Keratinocyte (primary cell): Measurements from ENCODE around the gene TPSAB1. TPM values are rescaled to one million over a fixed set of nuclear protein-coding genes. Genes with fewer than 3 reads are reported as not detected.
"Not testable (repeated sequence)": the region's sequence is repeated elsewhere in the genome, so short reads cannot be mapped to it uniquely, and the experiment has no call there.

Source experiments
- DNase-seq: peaks from one replicate; pipeline ENCODE4 v3.0.0-alpha.2; 2011; ENCODE audit warnings: low read depth, missing footprints, low spot score
- FAIRE-seq: peaks from 2 replicates; lab custom pipeline; 2011; peaks lifted over from hg19 to GRCh38; lab: Jason Lieb, UNC
- H2AFZ ChIP-seq: 2 replicates; pipeline ENCODE4 v1.6.0; 2012; ENCODE audit warnings: low read length, control low read depth, inconsistent platforms; ENCODE audit not compliant: control insufficient read depth
- H3K27ac ChIP-seq: 2 replicates; pipeline ENCODE4 v1.5.1; 2011; ENCODE audit warnings: low read length; ENCODE audit not compliant: control insufficient read depth, insufficient read depth
- H3K27me3 ChIP-seq: 3 replicates; pipeline ENCODE4 v1.6.0; 2011; ENCODE audit warnings: low read length; ENCODE audit not compliant: control insufficient read depth, insufficient read depth; ENCODE audit errors: extremely low read depth
- H3K36me3 ChIP-seq, 2 experiments: 2 replicates in 1 of 2; 3 replicates in 1 of 2; pipeline ENCODE4 v1.5.1; 2011; ENCODE audit warnings: low read length in 2 of 2, mild to moderate bottlenecking in 1 of 2; ENCODE audit not compliant: control insufficient read depth in 2 of 2, insufficient read depth in 2 of 2; ENCODE audit errors: extremely low read depth in 1 of 2
- H3K4me1 ChIP-seq: 3 replicates; pipeline ENCODE4 v1.5.1; 2011; ENCODE audit warnings: low read length; ENCODE audit not compliant: control insufficient read depth, insufficient read depth; ENCODE audit errors: extremely low read depth
- H3K4me2 ChIP-seq: 3 replicates; pipeline ENCODE4 v1.6.0; 2011; ENCODE audit warnings: low read depth, low read length; ENCODE audit not compliant: control insufficient read depth, insufficient read depth; ENCODE audit errors: extremely low read depth
- H3K4me3 ChIP-seq, 3 experiments: fragments of 200-600 bp in 1 of 3; sonication (generic) in 1 of 3; 2 replicates in 2 of 3; 3 replicates in 1 of 3; pipeline ENCODE4 v1.5.1; 2011 to 2016; ENCODE audit warnings: low read length in 3 of 3, mild to moderate bottlenecking in 3 of 3, control low read depth in 2 of 3, inconsistent platforms in 1 of 3, low read depth in 1 of 3, mixed read lengths in 1 of 3, mixed run types in 1 of 3, moderate library complexity in 1 of 3; ENCODE audit not compliant: control insufficient read depth in 2 of 3, insufficient read depth in 2 of 3; ENCODE audit errors: extremely low read depth in 1 of 3
- H3K79me2 ChIP-seq: 2 replicates; pipeline ENCODE4 v1.6.0; 2012; ENCODE audit warnings: low read length; ENCODE audit not compliant: control insufficient read depth, insufficient read depth
- H3K9ac ChIP-seq: 3 replicates; pipeline ENCODE4 v1.6.0; 2011; ENCODE audit warnings: low read length; ENCODE audit not compliant: control insufficient read depth, insufficient read depth; ENCODE audit errors: extremely low read depth
- H3K9me1 ChIP-seq: 3 replicates; pipeline ENCODE4 v1.6.0; 2011; ENCODE audit warnings: low read length; ENCODE audit not compliant: control insufficient read depth, insufficient read depth; ENCODE audit errors: extremely low read depth
- H3K9me3 ChIP-seq: 2 replicates; pipeline ENCODE4 v1.5.1; 2012; ENCODE audit warnings: low read depth, low read length; ENCODE audit not compliant: control insufficient read depth
- H4K20me1 ChIP-seq: 3 replicates; pipeline ENCODE4 v1.6.0; 2011; ENCODE audit warnings: low read length; ENCODE audit not compliant: control insufficient read depth, insufficient read depth; ENCODE audit errors: extremely low read depth
- dilution Hi-C: fragments of 300-500 bp; cut with MboI; formaldehyde crosslinking; loops from one replicate; pipeline ENCODE4 v1.7.0; 2020; ENCODE audit warnings: low sequenced_read_pairs; ENCODE audit not compliant: extremely low pct_ligation_motif_present
- polyA plus RNA-seq, 5 experiments: library from polyadenylated mRNA; depleted of rRNA in 3 of 5; stranded (reverse) in 3 of 5; stranded (forward) in 1 of 5; unstranded in 1 of 5; fragments of >200 nt; gene quantifications; 1 replicate in 1 of 5; 2 replicates in 3 of 5; 3 replicates in 1 of 5; pipeline versions ENCODE4 v1.2.1 to v1.2.3, GENCODE V29; 2011 to 2012; ENCODE audit warnings: missing spikeins in 2 of 5, low read depth in 1 of 5, low replicate concordance in 1 of 5

The TPSAB1 gene
- polyA plus RNA-seq, 1 donor (not counting 4 experiments of a cell fraction or from before 2014, with no cell fraction given) = not detected

- dilution Hi-C loops, H3K4me2 ChIP-seq, H3K9me1 ChIP-seq, H3K27ac ChIP-seq, H3K79me2 ChIP-seq, DNase-seq, H3K36me3 ChIP-seq, H3K27me3 ChIP-seq, H4K20me1 ChIP-seq, H3K4me1 ChIP-seq, H3K9ac ChIP-seq, H2AFZ ChIP-seq, H3K4me3 ChIP-seq, H3K9me3 ChIP-seq, FAIRE-seq: not testable (repeated sequence)
Observed at GRCh38 chr16:1228227-1228626, 12.3 kb upstream of the TPSAB1 start.

- FAIRE-seq, dilution Hi-C loops: not testable (repeated sequence)
Observed at GRCh38 chr16:1229476-1229875, 11.0 kb upstream of the TPSAB1 start.

GRCh38 chr16:1230084-1230470, 10.4 kb upstream of the TPSAB1 start, which contains the start of gene TPSB2:
Gene TPSB2 (minus strand): TSS chr16:1230184. CDS start chr16:1229951, 233 bp downstream.
- H3K36me3 ChIP-seq, H3K9ac ChIP-seq, H3K4me2 ChIP-seq, dilution Hi-C loops, H3K79me2 ChIP-seq, DNase-seq, H4K20me1 ChIP-seq, H3K27me3 ChIP-seq, H2AFZ ChIP-seq, H3K9me3 ChIP-seq, H3K4me1 ChIP-seq, H3K9me1 ChIP-seq, H3K27ac ChIP-seq, H3K4me3 ChIP-seq, FAIRE-seq: not testable (repeated sequence)

More at GRCh38 chr16:1229476-1229875, 11.0 kb upstream of the TPSAB1 start:
- H3K27me3 ChIP-seq, H3K9me1 ChIP-seq, H3K9ac ChIP-seq, H3K27ac ChIP-seq, H2AFZ ChIP-seq, H3K9me3 ChIP-seq, H3K36me3 ChIP-seq, H3K4me1 ChIP-seq, H3K4me3 ChIP-seq, H3K4me2 ChIP-seq, DNase-seq, H4K20me1 ChIP-seq, H3K79me2 ChIP-seq: not testable (repeated sequence)

- H4K20me1 ChIP-seq, H3K4me1 ChIP-seq, H2AFZ ChIP-seq: not testable (repeated sequence)
Observed at GRCh38 chr16:1230471-1231212, 9.9 kb upstream of the TPSAB1 start.

GRCh38 chr16:1231301-1231700, 9.2 kb upstream of the TPSAB1 start:
- FAIRE-seq, H3K79me2 ChIP-seq, H3K36me3 ChIP-seq, H3K4me1 ChIP-seq, H3K9me1 ChIP-seq, dilution Hi-C loops, H3K9me3 ChIP-seq, H3K27ac ChIP-seq, H3K27me3 ChIP-seq, H2AFZ ChIP-seq, H4K20me1 ChIP-seq, H3K9ac ChIP-seq, H3K4me3 ChIP-seq, DNase-seq, H3K4me2 ChIP-seq: not testable (repeated sequence)

More at GRCh38 chr16:1230471-1231212, 9.9 kb upstream of the TPSAB1 start:
- H3K9me3 ChIP-seq, H3K27ac ChIP-seq, FAIRE-seq, DNase-seq, H3K9me1 ChIP-seq, dilution Hi-C loops, H3K4me3 ChIP-seq, H3K9ac ChIP-seq, H3K36me3 ChIP-seq, H3K79me2 ChIP-seq, H3K4me2 ChIP-seq, H3K27me3 ChIP-seq: not testable (repeated sequence)
